Adipocyte (in vitro differentiated cells): ENCODE results near the gene CD79A.

Experiments
- DNase-seq: peaks from one replicate; pipeline ENCODE4 v3.0.0-alpha.2; 2015; ENCODE audit warnings: low read depth
- H3K27me3 ChIP-seq: replicated peaks from 2 replicates; pipeline ENCODE4 v1.7.0; 2013; ENCODE audit warnings: mild to moderate bottlenecking, low read length, moderate library complexity; ENCODE audit not compliant: control insufficient read depth, insufficient read depth
- H3K36me3 ChIP-seq: 2 replicates; pipeline ENCODE4 v1.7.0; 2013; ENCODE audit warnings: low read length, mild to moderate bottlenecking, moderate library complexity; ENCODE audit not compliant: control insufficient read depth, insufficient read depth, severe bottlenecking
- H3K4me1 ChIP-seq: 2 replicates; pipeline ENCODE4 v1.7.0; 2013; ENCODE audit warnings: mild to moderate bottlenecking, low read length, moderate library complexity; ENCODE audit not compliant: control insufficient read depth, insufficient read depth
- H3K4me3 ChIP-seq: 2 replicates; pipeline ENCODE4 v1.7.0; 2013; ENCODE audit warnings: mild to moderate bottlenecking, low read length, moderate library complexity
- H3K9ac ChIP-seq: 2 replicates; pipeline ENCODE4 v1.7.0; 2013; ENCODE audit warnings: mild to moderate bottlenecking, low read length, moderate library complexity
- H3K9me3 ChIP-seq: 2 replicates; pipeline ENCODE4 v1.7.0; 2013; ENCODE audit warnings: mild to moderate bottlenecking, low read length, moderate library complexity; ENCODE audit not compliant: control insufficient read depth

CD79A gene

GRCh38 chr19:41888926-41889325 lies 11.8 kb downstream of the CD79A start:
- H3K36me3 ChIP-seq, result peaks cover 32% of the 10 kb centered on the region
- H3K27me3 ChIP-seq, result no peaks in the 10 kb centered on the region
- no peak overlapping the region for H3K9ac ChIP-seq
- no peaks in the 10 kb centered on the region for H3K9me3 ChIP-seq
- peaks cover 8% of the 10 kb centered on the region for H3K4me1 ChIP-seq
- no peak overlapping the region for H3K4me3 ChIP-seq
- DNase-seq, result no peak

GRCh38 chr19:41889896-41890295 lies 12.8 kb downstream of the CD79A start:
- Histone ChIP-seq H3K4me3 (no peak overlapping the region), H3K27me3 (no peaks in the 10 kb centered on the region), H3K36me3 (peaks cover 38% of the 10 kb centered on the region)

DNA sequence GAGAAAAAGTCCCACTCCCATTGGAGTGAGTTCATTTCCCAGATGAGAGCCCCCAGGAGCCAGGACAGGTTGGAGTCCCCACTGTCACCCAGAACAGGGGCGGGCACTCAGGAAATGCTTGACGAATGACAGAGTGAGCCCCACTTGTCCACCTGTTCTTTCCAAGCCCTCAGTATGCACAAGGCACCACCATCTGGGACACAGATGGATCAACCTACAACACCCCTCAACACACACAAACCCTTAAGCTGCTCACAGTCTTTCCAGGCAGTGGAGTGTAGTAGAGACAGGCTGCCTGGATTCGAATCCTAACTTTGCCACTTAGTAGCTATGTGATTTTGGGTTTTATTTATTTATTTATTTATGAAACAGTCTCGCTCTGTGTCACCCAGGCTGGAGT lies 13.9 kb downstream of the CD79A start:
- Histone ChIP-seq H3K27me3 (no peaks in the 10 kb centered on the region), H3K4me1 (no peaks in the 10 kb centered on the region), H3K9ac (no peak overlapping the region), H3K36me3 (peaks cover 48% of the 10 kb centered on the region), H3K4me3 (no peak overlapping the region), H3K9me3 (no peaks in the 10 kb centered on the region)
- DNase-seq, result no peak

More at GRCh38 chr19:41889896-41890295, 12.8 kb downstream of the CD79A start:
- no peak overlapping the region for H3K9ac ChIP-seq
- DNase-seq, result no peak
- no peaks in the 10 kb centered on the region for H3K9me3 ChIP-seq
- H3K4me1 ChIP-seq, result peaks cover 3% of the 10 kb centered on the region

GRCh38 chr19:41892173-41892902 lies 15.3 kb downstream of the CD79A start:
- H3K36me3 ChIP-seq, result peaks cover 54% of the 10 kb centered on the region
- no peak overlapping the region for H3K9ac ChIP-seq
- H3K27me3 ChIP-seq, result no peaks in the 10 kb centered on the region
- H3K4me3 ChIP-seq, result no peak overlapping the region
- DNase-seq, result no peak
- H3K4me1 ChIP-seq, result no peaks in the 10 kb centered on the region
- no peaks in the 10 kb centered on the region for H3K9me3 ChIP-seq

DNA sequence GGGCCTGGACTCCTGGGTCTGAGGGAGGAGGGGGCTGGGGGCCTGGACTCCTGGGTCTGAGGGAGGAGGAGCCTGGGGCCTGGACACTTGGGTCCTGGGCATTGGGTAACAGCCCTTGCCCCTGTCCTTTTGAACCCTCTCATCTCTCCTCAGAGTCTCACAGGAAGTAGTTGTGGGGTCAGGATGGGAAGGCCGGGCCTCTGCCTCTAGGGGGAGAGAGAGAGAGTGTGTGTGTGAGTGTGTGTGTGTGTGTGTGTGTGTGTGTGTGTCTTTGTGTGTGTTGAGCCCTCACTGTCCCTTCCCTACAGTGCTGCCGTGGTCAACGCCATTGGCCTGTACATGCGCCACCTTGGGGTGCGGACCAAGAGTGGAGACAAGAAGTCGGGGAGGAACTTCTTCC lies 16.8 kb downstream of the CD79A start:
- Histone ChIP-seq H3K27me3 (no peaks in the 10 kb centered on the region), H3K9ac (no peak overlapping the region), H3K36me3 (peaks cover 53% of the 10 kb centered on the region), H3K4me3 (no peak overlapping the region), H3K4me1 (peaks cover 15% of the 10 kb centered on the region), H3K9me3 (no peaks in the 10 kb centered on the region)
- DNase-seq, result no peak

- peaks cover 52% of the 10 kb centered on the region for H3K36me3 ChIP-seq
Observed at GRCh38 chr19:41894350-41894749, 17.3 kb downstream of the CD79A start.

DNA sequence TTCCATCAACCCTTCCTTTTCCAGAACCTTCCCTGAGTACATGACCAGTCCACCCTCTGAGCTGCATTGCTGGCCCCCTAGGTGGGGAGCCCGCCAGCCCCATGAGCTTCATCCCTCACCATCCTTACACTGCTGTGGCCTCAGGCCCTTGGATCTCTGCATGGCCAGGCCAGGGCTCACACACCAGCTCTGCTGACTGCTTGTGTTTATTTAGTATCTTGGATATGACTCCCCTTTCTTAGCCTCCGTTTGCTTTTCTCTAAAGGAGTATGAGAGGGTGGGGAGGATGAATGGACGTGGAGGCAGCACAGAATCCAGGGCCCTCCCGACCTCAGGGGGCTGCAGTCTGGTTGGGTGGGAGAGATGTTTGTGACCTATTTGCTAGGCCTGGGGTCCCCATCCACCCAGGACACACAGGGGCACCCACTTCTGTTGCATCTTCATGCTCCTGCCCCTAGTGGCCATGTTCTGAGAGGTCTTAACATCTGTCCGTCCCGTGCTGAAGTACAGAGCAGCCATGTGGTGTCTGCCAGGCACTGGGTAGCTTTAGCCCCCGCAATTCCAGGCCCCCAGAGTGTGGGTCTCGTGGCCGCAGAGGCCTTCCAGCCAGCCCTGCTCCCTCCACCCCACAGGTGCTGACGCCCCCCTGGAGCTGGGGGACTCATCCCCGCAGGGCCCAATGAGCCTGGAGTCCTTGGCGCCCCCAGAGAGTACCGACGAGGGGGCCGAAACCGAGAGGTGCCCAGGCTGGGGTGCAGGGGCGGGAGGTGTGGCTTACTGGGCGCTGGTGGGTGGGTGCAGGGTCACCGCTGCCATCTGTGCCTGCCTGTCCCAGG lies 18.9 kb downstream of the CD79A start:
- no peaks in the 10 kb centered on the region for H3K9me3 ChIP-seq
- peaks cover 54% of the 10 kb centered on the region for H3K36me3 ChIP-seq
- peaks cover 19% of the 10 kb centered on the region for H3K4me1 ChIP-seq
- no peak overlapping the region for H3K9ac ChIP-seq
- no peak for DNase-seq
- H3K27me3 ChIP-seq, result no peaks in the 10 kb centered on the region
- H3K4me3 ChIP-seq, result no peak overlapping the region

More at GRCh38 chr19:41894350-41894749, 17.3 kb downstream of the CD79A start:
- no peaks in the 10 kb centered on the region for H3K27me3 ChIP-seq
- no peak for DNase-seq
- peaks cover 19% of the 10 kb centered on the region for H3K4me1 ChIP-seq
- H3K9ac ChIP-seq, result no peak overlapping the region
- H3K9me3 ChIP-seq, result no peaks in the 10 kb centered on the region
- H3K4me3 ChIP-seq, result no peak overlapping the region

GRCh38 chr19:41896581-41896942 lies 19.5 kb downstream of the CD79A start:
- DNase-seq, result no peak
- Histone ChIP-seq H3K9ac (no peak overlapping the region), H3K27me3 (no peaks in the 10 kb centered on the region), H3K36me3 (peaks cover 55% of the 10 kb centered on the region), H3K4me3 (no peak overlapping the region), H3K9me3 (no peaks in the 10 kb centered on the region), H3K4me1 (peaks cover 19% of the 10 kb centered on the region)

DNA sequence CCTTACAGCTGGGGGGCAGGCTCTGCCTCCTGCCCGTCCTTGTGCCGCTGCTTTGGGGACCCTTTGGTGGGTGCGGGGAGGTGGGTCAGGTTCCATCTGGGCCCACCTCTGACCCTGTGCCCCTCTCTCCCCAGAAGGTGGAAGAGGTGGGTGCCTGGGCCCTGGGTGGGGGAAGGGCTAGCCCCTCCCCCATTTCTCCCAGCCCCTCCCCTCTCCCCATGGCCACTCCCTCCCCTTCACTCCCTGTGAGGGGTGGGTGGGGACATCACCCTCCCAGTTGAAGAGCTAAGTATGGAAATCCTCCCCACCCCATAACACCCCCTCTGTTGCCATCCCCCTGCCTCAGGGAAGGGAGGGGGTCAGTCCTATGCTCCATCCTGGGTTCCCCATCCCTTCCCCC lies 20.1 kb downstream of the CD79A start:
- peaks cover 19% of the 10 kb centered on the region for H3K4me1 ChIP-seq
- no peaks in the 10 kb centered on the region for H3K27me3 ChIP-seq
- no peak for DNase-seq
- H3K36me3 ChIP-seq, result peaks cover 55% of the 10 kb centered on the region
- H3K4me3 ChIP-seq, result no peak overlapping the region
- no peaks in the 10 kb centered on the region for H3K9me3 ChIP-seq
- no peak overlapping the region for H3K9ac ChIP-seq

DNA sequence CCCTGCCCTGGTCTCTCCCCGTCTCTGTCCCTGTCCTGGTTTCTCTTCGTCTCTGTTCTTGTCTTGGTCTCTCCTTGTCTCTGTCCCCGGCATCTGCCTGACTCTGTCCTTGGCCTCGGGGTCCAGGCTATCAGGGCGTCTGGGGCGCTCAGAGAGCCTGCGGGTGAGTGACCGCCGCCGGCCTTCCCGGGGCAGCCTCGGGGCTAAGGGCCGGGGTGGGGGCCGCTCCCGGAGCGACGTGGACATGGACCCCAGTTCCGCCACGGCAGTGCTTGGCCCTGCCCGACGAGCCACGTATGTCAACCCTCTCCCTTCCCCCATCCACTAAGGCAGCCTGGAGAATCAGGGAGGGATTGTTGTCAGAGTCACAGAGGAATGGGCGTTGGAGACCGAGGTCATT lies 20.7 kb downstream of the CD79A start:
- peaks cover 19% of the 10 kb centered on the region for H3K4me1 ChIP-seq
- H3K36me3 ChIP-seq, result peaks cover 55% of the 10 kb centered on the region
- no peak overlapping the region for H3K4me3 ChIP-seq
- H3K9ac ChIP-seq, result peak overlapping the region; percentile 47
- DNase-seq, result no peak
- H3K9me3 ChIP-seq, result no peaks in the 10 kb centered on the region
- no peaks in the 10 kb centered on the region for H3K27me3 ChIP-seq

- peaks cover 57% of the 10 kb centered on the region for H3K36me3 ChIP-seq
- no peak overlapping the region for H3K4me3 ChIP-seq
- H3K9me3 ChIP-seq, result no peaks in the 10 kb centered on the region
- DNase-seq, result no peak
- H3K4me1 ChIP-seq, result peaks cover 19% of the 10 kb centered on the region
- H3K27me3 ChIP-seq, result no peaks in the 10 kb centered on the region
- peak overlapping the region; percentile 47 for H3K9ac ChIP-seq
Observed at GRCh38 chr19:41898235-41898634, 21.2 kb downstream of the CD79A start.
